Measurements from ENCODE around the gene SCYL3.
"Not testable (repeated sequence)": the region's sequence is repeated elsewhere in the genome, so short reads cannot be mapped to it uniquely, and the experiment has no call there.

Gene SCYL3

GRCh38 chr1:169899519-169900217 lies 6.0 kb upstream of the SCYL3 start:
- DNase-seq = no peak

- no peak for DNase-seq
Observed at GRCh38 chr1:169896013-169896412, 2.3 kb upstream of the SCYL3 start.

GRCh38 chr1:169894424-169895145 lies 889 bp upstream of the SCYL3 start:
- DNase-seq = no peak

DNA sequence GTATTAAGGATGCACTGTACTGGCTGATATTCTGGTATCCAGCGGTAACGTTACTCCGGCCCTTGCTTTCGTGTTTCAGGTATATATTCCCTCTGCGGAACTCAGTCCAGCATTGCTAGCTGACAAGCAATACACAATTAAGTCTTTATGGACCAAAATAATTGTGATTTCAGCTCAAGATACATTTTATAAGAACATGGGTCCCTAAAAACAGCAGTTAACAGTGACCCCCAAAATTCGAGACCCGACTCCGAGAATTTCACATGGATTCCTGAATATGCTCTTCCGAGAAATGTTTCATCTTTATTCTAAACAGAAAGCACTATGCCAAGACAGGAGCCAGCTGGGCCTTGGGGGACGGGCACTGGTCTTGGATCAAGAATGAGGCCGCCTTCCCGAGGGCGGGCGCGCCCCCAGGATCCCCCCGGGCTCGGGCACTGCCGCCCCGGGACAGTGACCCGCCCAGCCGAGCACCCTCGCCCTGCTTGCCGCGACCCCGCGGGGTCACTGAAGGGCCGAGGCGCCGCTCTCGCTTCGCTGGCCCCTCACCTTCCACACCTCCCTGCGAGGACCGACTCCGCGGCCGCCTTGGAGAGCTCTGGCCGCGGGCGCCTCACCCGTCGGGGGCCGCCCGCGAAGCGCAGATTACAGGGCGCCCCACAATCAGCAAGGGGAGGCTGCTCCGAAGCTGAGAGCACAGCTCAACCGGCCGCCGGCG lies 610 bp downstream of the SCYL3 start:
- no peak for DNase-seq

- no peak for DNase-seq
Observed at GRCh38 chr1:169892176-169892926, 1.3 kb downstream of the SCYL3 start.

- DNase-seq = no peak
Observed at GRCh38 chr1:169891539-169891885, 2.2 kb downstream of the SCYL3 start.

GRCh38 chr1:169890761-169891538 lies 2.7 kb downstream of the SCYL3 start:
- peak; percentile 9 for DNase-seq

DNA sequence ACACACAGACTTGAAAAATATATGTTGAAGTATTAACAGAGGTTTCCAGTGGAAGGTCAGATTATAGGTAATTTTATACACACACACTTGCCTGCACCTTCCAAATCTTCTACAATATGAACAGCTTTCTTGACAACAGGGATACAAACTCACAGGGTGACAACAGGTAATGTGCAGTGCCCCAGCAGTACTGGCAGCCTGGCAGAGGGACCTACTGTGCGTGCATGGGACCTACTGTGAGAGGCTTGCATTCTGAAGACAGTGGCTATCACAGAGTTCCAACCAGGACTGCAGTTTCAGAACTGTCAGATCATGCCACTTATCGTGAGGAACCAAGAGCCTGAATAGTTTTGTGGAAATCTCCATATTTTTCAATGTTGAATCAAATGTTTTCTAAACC lies 3.8 kb downstream of the SCYL3 start:
- no peak for DNase-seq

- DNase-seq = no peak
Observed at GRCh38 chr1:169886931-169887330, 6.8 kb downstream of the SCYL3 start.

- DNase-seq = no peak
Observed at GRCh38 chr1:169886422-169886821, 7.3 kb downstream of the SCYL3 start.

GRCh38 chr1:169885207-169885606 lies 8.5 kb downstream of the SCYL3 start:
- no peak for DNase-seq

- DNase-seq = no peak
Observed at GRCh38 chr1:169884634-169885033, 9.1 kb downstream of the SCYL3 start.

- no peak for DNase-seq
Observed at GRCh38 chr1:169882039-169882511, 11.6 kb downstream of the SCYL3 start.

- DNase-seq = no peak
Observed at GRCh38 chr1:169879034-169879840, 14.5 kb downstream of the SCYL3 start.

GRCh38 chr1:169878498-169878897 lies 15.2 kb downstream of the SCYL3 start:
- no peak for DNase-seq

- DNase-seq = no peak
Observed at GRCh38 chr1:169877800-169878491, 15.8 kb downstream of the SCYL3 start.

- no peak for DNase-seq
Observed at GRCh38 chr1:169874229-169874628, 19.5 kb downstream of the SCYL3 start.

DNA sequence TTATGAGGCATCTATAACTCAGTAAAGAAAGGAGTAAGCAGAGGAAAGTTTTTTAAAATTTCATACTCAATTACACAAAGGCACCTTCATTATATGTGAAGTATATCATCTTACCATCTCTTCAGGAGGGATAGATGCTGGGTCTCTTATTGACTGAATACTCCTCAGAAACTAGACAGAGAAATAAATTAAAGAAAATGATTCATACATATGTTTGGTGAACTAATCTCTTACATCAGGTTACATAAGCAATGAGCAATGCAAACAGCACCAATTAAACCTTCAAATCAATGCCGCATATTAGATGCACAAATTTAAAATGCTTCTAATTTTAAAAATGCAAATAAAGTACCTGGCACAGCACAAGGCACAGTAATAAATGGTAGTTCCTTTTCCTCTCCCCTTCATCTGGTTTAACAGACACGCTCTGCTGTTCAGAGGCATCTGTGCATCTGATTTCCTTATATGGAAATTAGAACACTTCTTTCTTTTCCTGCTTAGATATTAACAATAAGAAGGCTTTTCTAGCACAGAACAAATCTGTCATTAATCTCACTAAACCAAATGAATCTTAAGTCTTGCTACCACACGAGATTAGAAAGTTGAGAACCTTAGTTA lies 20.0 kb downstream of the SCYL3 start:
- no peak for DNase-seq

GRCh38 chr1:169872906-169873305 lies 20.8 kb downstream of the SCYL3 start:
- no peak for DNase-seq

GRCh38 chr1:169871988-169872387 lies 21.7 kb downstream of the SCYL3 start:
- DNase-seq = not testable (repeated sequence)
